Left renal pelvis (tissue), 4 donors: ENCODE results near the gene CERCAM. TPM values are rescaled to one million over a fixed set of nuclear protein-coding genes. Genes with fewer than 3 reads are reported as not detected.
A peak's percentile ranks its signal among the peaks of the same experiment; 100 is the strongest.

Source experiments
- DNase-seq, 4 donors: peaks; one replicate each; pipeline ENCODE4 v3.0.0-alpha.2; 2013; ENCODE audit warnings: low read depth in 4 of 4, low spot score in 3 of 4
- polyA plus RNA-seq, 4 donors: library from polyadenylated mRNA; unstranded; fragments of 120-200 nt; gene quantifications; one replicate each; pipeline ENCODE4 v1.2.1, GENCODE V29; 2013; ENCODE audit not compliant: insufficient read length in 4 of 4

The CERCAM gene
- polyA plus RNA-seq, 4 donors = 37.7 to 103 (median 50.1) TPM

GRCh38 chr9:128448746-128449145, 28.1 kb downstream of the CERCAM start:
- no peak for DNase-seq

- DNase-seq = no peak
These were observed 34.3 kb downstream of the CERCAM start for GRCh38 chr9:128454991-128455390.

GRCh38 chr9:128455849-128456612, 35.4 kb downstream of the CERCAM start, which contains the start of gene ODF2:
Gene ODF2, plus strand, starts transcription at chr9:128456006. Its CDS starts 86 bp downstream, at chr9:128456092.
- DNase-seq = peak; percentile 86 to 95 (median 92)

- peak in 1 of 4 donors; percentile 8 for DNase-seq
These were observed 36.0 kb downstream of the CERCAM start for GRCh38 chr9:128456613-128457061.

GRCh38 chr9:128457207-128457606, 36.5 kb downstream of the CERCAM start:
- DNase-seq = no peak

- no peak for DNase-seq
These were observed 38.4 kb downstream of the CERCAM start for GRCh38 chr9:128459011-128459410.

- DNase-seq = no peak
These were observed 48.4 kb downstream of the CERCAM start for GRCh38 chr9:128469070-128469469.

GRCh38 chr9:128470560-128470959, 49.9 kb downstream of the CERCAM start:
- no peak for DNase-seq

GRCh38 chr9:128473104-128473503, 52.4 kb downstream of the CERCAM start:
- DNase-seq = no peak

- no peak for DNase-seq
These were observed 55.2 kb downstream of the CERCAM start for GRCh38 chr9:128475867-128476266.

GRCh38 chr9:128479262-128479661, 58.6 kb downstream of the CERCAM start:
- no peak for DNase-seq

- DNase-seq = no peak
These were observed 60.9 kb downstream of the CERCAM start for GRCh38 chr9:128481561-128481960.

GRCh38 chr9:128482186-128482585, 61.5 kb downstream of the CERCAM start:
- DNase-seq = no peak

- no peak for DNase-seq
These were observed 64.2 kb downstream of the CERCAM start for GRCh38 chr9:128484686-128485413.

- no peak for DNase-seq
These were observed 64.8 kb downstream of the CERCAM start for GRCh38 chr9:128485414-128485855.

GRCh38 chr9:128486201-128486600, 65.5 kb downstream of the CERCAM start:
- DNase-seq = no peak

Other genes starting within 250 kb of the CERCAM start
- 100 to 1,000 TPM; 116 to 160 (median 124) TPM for gene CIZ1, start 229.3 kb upstream of the CERCAM start, polyA plus RNA-seq
- 100 to 1,000 TPM in 2 of 4 donors, 10 to 100 TPM in 2; 47.8 to 204 (median 102) TPM for gene DNM1, start 217.5 kb upstream of the CERCAM start, polyA plus RNA-seq
- 100 to 1,000 TPM in 2 of 4 donors, 10 to 100 TPM in 2; 71.5 to 126 (median 94.2) TPM for gene GOLGA2, start 144.8 kb upstream of the CERCAM start, polyA plus RNA-seq
- 10 to 100 TPM; 24.7 to 35.7 (median 31.1) TPM for gene SWI5, start 144.6 kb upstream of the CERCAM start, polyA plus RNA-seq
- 10 to 100 TPM; 27.6 to 42.9 (median 36.1) TPM for gene TRUB2, start 98.4 kb upstream of the CERCAM start, polyA plus RNA-seq
- gene COQ4, start 98.0 kb upstream of the CERCAM start, polyA plus RNA-seq = 10 to 100 TPM; 35.3 to 92.2 (median 56.3) TPM
- gene SLC27A4, start 80.3 kb upstream of the CERCAM start, polyA plus RNA-seq = 10 to 100 TPM; 11.2 to 22.6 (median 16.7) TPM
- 10 to 100 TPM; 48.5 to 61.2 (median 53.6) TPM for gene URM1, start 49.5 kb upstream of the CERCAM start, polyA plus RNA-seq
- 10 to 100 TPM; 29.8 to 51.4 (median 45.3) TPM for gene ODF2, start 35.1 kb downstream of the CERCAM start, polyA plus RNA-seq
- 10 to 100 TPM; 20.0 to 30.7 (median 30.3) TPM for gene GLE1, start 83.9 kb downstream of the CERCAM start, polyA plus RNA-seq
- 100 to 1,000 TPM; 299 to 423 (median 338) TPM for gene SPTAN1, start 131.7 kb downstream of the CERCAM start, polyA plus RNA-seq
- gene DYNC2I2, start 236.0 kb downstream of the CERCAM start, polyA plus RNA-seq = 10 to 100 TPM; 36.2 to 84.6 (median 56.2) TPM